ENCODE measurements around the gene OR10X1.

Gene OR10X1
- long read RNA-seq: 0 reads

GRCh38 chr1:158579733-158580132, at the start of gene OR10X1:
OR10X1 (minus strand) TSS chr1:158579899; CDS start chr1:158579899, 0 bp downstream.
- Histone ChIP-seq H3K4me3 (replicated peaks; ENCODE audit: insufficient read depth, low read length) (no peak within 1 kb of the TSS), H3K27me3 (ENCODE audit: insufficient read depth, poor library complexity, severe bottlenecking) (no peaks in the 10 kb centered on the region), H3K27ac (replicated peaks) (no peak within 1 kb of the TSS)
- no peak for DNase-seq (ENCODE audit: low read depth in 1 of 2, low spot score in 1 of 2)
- TF ChIP-seq POLR2AphosphoS5 (IDR thresholded peaks at IDR 0.05; ENCODE audit: low read depth) (no peak), CTCF (IDR thresholded peaks at IDR 0.05; ENCODE audit: insufficient read depth, low read length) (no peak), GABPA (IDR thresholded peaks at IDR 0.05; ENCODE audit: low read depth) (no peak), SPI1 (IDR thresholded peaks at IDR 0.05; ENCODE audit: borderline replicate concordance, low read depth) (no peak), REST (IDR thresholded peaks at IDR 0.05; ENCODE audit: insufficient replicate concordance, low read depth) (no peak)

- no peaks in the 10 kb centered on the region for H3K27me3 ChIP-seq (ENCODE audit: insufficient read depth, poor library complexity, severe bottlenecking)
- no peak for DNase-seq (ENCODE audit: low read depth in 1 of 2, low spot score in 1 of 2)
- H3K27ac ChIP-seq (replicated peaks): no peak overlapping the region
- H3K4me3 ChIP-seq (replicated peaks; ENCODE audit: insufficient read depth, low read length): no peak overlapping the region
- TF ChIP-seq CTCF (IDR thresholded peaks at IDR 0.05; ENCODE audit: insufficient read depth, low read length) (no peak), GABPA (IDR thresholded peaks at IDR 0.05; ENCODE audit: low read depth) (no peak), REST (IDR thresholded peaks at IDR 0.05; ENCODE audit: insufficient replicate concordance, low read depth) (no peak), POLR2AphosphoS5 (IDR thresholded peaks at IDR 0.05; ENCODE audit: low read depth) (no peak), SPI1 (IDR thresholded peaks at IDR 0.05; ENCODE audit: borderline replicate concordance, low read depth) (no peak)
Observed at GRCh38 chr1:158613764-158614163, 34.1 kb upstream of the OR10X1 start.

GRCh38 chr1:158611916-158612315, 32.2 kb upstream of the OR10X1 start:
- no peak for TF ChIP-seq POLR2AphosphoS5 (IDR thresholded peaks at IDR 0.05; ENCODE audit: low read depth)
- TF ChIP-seq SPI1 (IDR thresholded peaks at IDR 0.05; ENCODE audit: borderline replicate concordance, low read depth): no peak
- no peak for TF ChIP-seq REST (IDR thresholded peaks at IDR 0.05; ENCODE audit: insufficient replicate concordance, low read depth)
- no peak for TF ChIP-seq GABPA (IDR thresholded peaks at IDR 0.05; ENCODE audit: low read depth)
- DNase-seq (ENCODE audit: low read depth in 1 of 2, low spot score in 1 of 2): no peak
- H3K27me3 ChIP-seq (ENCODE audit: insufficient read depth, poor library complexity, severe bottlenecking): no peaks in the 10 kb centered on the region
- no peak overlapping the region for H3K4me3 ChIP-seq (replicated peaks; ENCODE audit: insufficient read depth, low read length)
- H3K27ac ChIP-seq (replicated peaks): no peak overlapping the region
